ENCODE results near the gene STK38. TPM values are rescaled to one million over a fixed set of nuclear protein-coding genes. Genes with fewer than 3 reads are reported as not detected.
A peak's percentile ranks its signal among the peaks of the same experiment; 100 is the strongest.
"Not testable (repeated sequence)": the region's sequence is repeated elsewhere in the genome, so short reads cannot be mapped to it uniquely, and the experiment has no call there.

Gene STK38
- total RNA-seq, 1 experiment from 2014 or later, result 25.7 TPM

GRCh38 chr6:36576578-36576977 lies 29.3 kb upstream of the STK38 start:
- ChIA-PET CTCF (interaction anchor here (0.5 kb wide), 1 partner anchor 231 kb away, joined by 4 read pairs; no protein-coding TSS in a partner anchor), POLR2A (ENCODE audit: unreplicated experiment) (no interaction called here)
- H3F3A ChIP-seq (ENCODE audit: low read length, unreplicated experiment), result no peaks in the 10 kb centered on the region
- peak overlapping the region; percentile 58; the same call in 1 of the 2 replicates for H3K4me2 ChIP-seq (ENCODE audit: low read length)
- H3K27me3 ChIP-seq (ENCODE audit: low read length), result no peaks in the 10 kb centered on the region
- peak overlapping the region; percentile 37; the same call in 1 of the 2 replicates for H3K27ac ChIP-seq (ENCODE audit: low read length)
- H3K36me3 ChIP-seq (ENCODE audit: low read depth, low read length), result no peaks in the 10 kb centered on the region
- H3K79me2 ChIP-seq (ENCODE audit: low read length), result no peaks in the 10 kb centered on the region
- peak overlapping the region; percentile 41; the same call in 1 of the 2 replicates for H2AFZ ChIP-seq (ENCODE audit: low read length)
- no TSS peak for BruUV-seq (replicated peaks)
- DNase-seq (no peak), ATAC-seq (no peak)
- no peak overlapping the region for H3K4me3 ChIP-seq (ENCODE audit: low read length)
- no peaks in the 10 kb centered on the region for H3K9me3 ChIP-seq (ENCODE audit: low read length)
- intact Hi-C loops (cut with micrococcal nuclease), result loop anchor here (2.0 kb wide), 2 partner anchors 18 to 30 kb away; partner anchors contain the start of genes SRSF3 and STK38
- no peaks in the 10 kb centered on the region for H4K20me1 ChIP-seq (ENCODE audit: low read length)
- H3K9me2 ChIP-seq (replicated peaks; ENCODE audit: low read length), result no peaks in the 10 kb centered on the region
- TF ChIP-seq EZH2phosphoT487 (IDR thresholded peaks at IDR 0.05; ENCODE audit: borderline replicate concordance, low read length), result no peak
- no peak for TF ChIP-seq EZH2 (IDR thresholded peaks at IDR 0.05; ENCODE audit: low read length, unreplicated experiment)
- TF ChIP-seq CTCF (conservative IDR thresholded peaks at IDR 0.05; ENCODE audit: low read depth, low read length), result no peak
- peaks cover 29% of the 10 kb centered on the region for H3K4me1 ChIP-seq (ENCODE audit: insufficient read depth, low read length)
- no peak overlapping the region for H3K9ac ChIP-seq (ENCODE audit: low read length)

- H3K4me1 ChIP-seq (ENCODE audit: insufficient read depth, low read length), result peaks cover 24% of the 10 kb centered on the region
- POLR2A ChIA-PET (ENCODE audit: unreplicated experiment), result no interaction called here
These were observed 27.4 kb upstream of the STK38 start for GRCh38 chr6:36574679-36575078.

GRCh38 chr6:36572353-36573311 lies 25.4 kb upstream of the STK38 start:
- H3K9ac ChIP-seq (ENCODE audit: low read length); H3K27ac ChIP-seq (ENCODE audit: low read length); H3K9me3 ChIP-seq (ENCODE audit: low read length); H3K9me2 ChIP-seq (replicated peaks; ENCODE audit: low read length); POLR2A ChIA-PET (ENCODE audit: unreplicated experiment); H4K20me1 ChIP-seq (ENCODE audit: low read length); H3K27me3 ChIP-seq (ENCODE audit: low read length); H3K36me3 ChIP-seq (ENCODE audit: low read depth, low read length); CTCF ChIA-PET; H3F3A ChIP-seq (ENCODE audit: low read length, unreplicated experiment); ATAC-seq; BruUV-seq (replicated peaks); H3K4me2 ChIP-seq (ENCODE audit: low read length); H3K4me3 ChIP-seq (ENCODE audit: low read length); H2AFZ ChIP-seq (ENCODE audit: low read length); H3K79me2 ChIP-seq (ENCODE audit: low read length); intact Hi-C loops (cut with micrococcal nuclease): not testable (repeated sequence)
- peaks cover 12% of the 10 kb centered on the region for H3K4me1 ChIP-seq (ENCODE audit: insufficient read depth, low read length)
- DNase-seq, result peak; percentile 53

More at GRCh38 chr6:36574679-36575078, 27.4 kb upstream of the STK38 start:
- Histone ChIP-seq H4K20me1 (ENCODE audit: low read length) (no peaks in the 10 kb centered on the region), H3K36me3 (ENCODE audit: low read depth, low read length) (no peaks in the 10 kb centered on the region), H3K79me2 (ENCODE audit: low read length) (no peaks in the 10 kb centered on the region), H3K4me2 (ENCODE audit: low read length) (no peak overlapping the region), H3K27ac (ENCODE audit: low read length) (no peak overlapping the region), H3K9ac (ENCODE audit: low read length) (no peak overlapping the region), H3K9me3 (ENCODE audit: low read length) (no peaks in the 10 kb centered on the region), H3K9me2 (replicated peaks; ENCODE audit: low read length) (no peaks in the 10 kb centered on the region), H2AFZ (ENCODE audit: low read length) (no peak overlapping the region), H3K4me3 (ENCODE audit: low read length) (no peak overlapping the region), H3F3A (ENCODE audit: low read length, unreplicated experiment) (no peaks in the 10 kb centered on the region), H3K27me3 (ENCODE audit: low read length) (no peaks in the 10 kb centered on the region)
- TF ChIP-seq EZH2 (IDR thresholded peaks at IDR 0.05; ENCODE audit: low read length, unreplicated experiment), result no peak
- no peak for TF ChIP-seq CTCF (conservative IDR thresholded peaks at IDR 0.05; ENCODE audit: low read depth, low read length)
- no peak for TF ChIP-seq EZH2phosphoT487 (IDR thresholded peaks at IDR 0.05; ENCODE audit: borderline replicate concordance, low read length)
- ATAC-seq (no peak), DNase-seq (no peak)
- BruUV-seq (replicated peaks), result no TSS peak
- CTCF ChIA-PET, result no interaction called here
- intact Hi-C loops (cut with micrococcal nuclease), result no loop called here
